H9 (cell line): ENCODE measurements around the gene SMU1. TPM values are rescaled to one million over a fixed set of nuclear protein-coding genes. Genes with fewer than 3 reads are reported as not detected.

ENCODE experiments used
- DNase-seq: peaks from one replicate; pipeline ENCODE4 v3.0.0-alpha.2; 2017
- H2AFZ ChIP-seq: one replicate; pipeline ENCODE4 v1.6.1; 2013; ENCODE audit warnings: mild to moderate bottlenecking, low read length, control low read depth, moderate library complexity
- H2AK5ac ChIP-seq: 2 replicates; pipeline ENCODE4 v1.6.1; 2013; ENCODE audit warnings: low read length, control low read depth, mixed read lengths; ENCODE audit not compliant: insufficient read length
- H2BK120ac ChIP-seq: one replicate; pipeline ENCODE4 v1.6.1; 2013; ENCODE audit warnings: low read depth, mild to moderate bottlenecking, low read length, control low read depth, inconsistent platforms; ENCODE audit not compliant: poor library complexity, severe bottlenecking
- H2BK12ac ChIP-seq: 2 replicates; pipeline ENCODE4 v1.6.1; 2013; ENCODE audit warnings: low read length, control low read depth, mixed read lengths, low read depth; ENCODE audit not compliant: insufficient read length
- H2BK15ac ChIP-seq: 2 replicates; pipeline ENCODE4 v1.6.1; 2013; ENCODE audit warnings: low read depth, low read length, control low read depth
- H2BK20ac ChIP-seq: one replicate; pipeline ENCODE4 v1.6.1; 2013; ENCODE audit warnings: low read depth, mild to moderate bottlenecking, low read length, control low read depth, inconsistent platforms; ENCODE audit not compliant: poor library complexity, severe bottlenecking
- H2BK5ac ChIP-seq: 2 replicates; pipeline ENCODE4 v1.6.1; 2013; ENCODE audit warnings: low read length, control low read depth, mixed read lengths; ENCODE audit not compliant: insufficient read length
- H3K14ac ChIP-seq: 2 replicates; pipeline ENCODE4 v1.6.1; 2013; ENCODE audit warnings: low read length, control low read depth; ENCODE audit not compliant: insufficient read depth
- H3K18ac ChIP-seq: 2 replicates; pipeline ENCODE4 v1.6.1; 2013; ENCODE audit warnings: low read depth, mild to moderate bottlenecking, mixed read lengths, low read length, control low read depth; ENCODE audit not compliant: insufficient read length
- H3K23ac ChIP-seq: 2 replicates; pipeline ENCODE4 v1.6.1; 2013; ENCODE audit warnings: low read length, control low read depth, mixed read lengths, low read depth; ENCODE audit not compliant: insufficient read length
- H3K23me2 ChIP-seq: 2 replicates; pipeline ENCODE4 v1.6.1; 2013; ENCODE audit warnings: low read depth, mild to moderate bottlenecking, mixed read lengths, low read length, control low read depth; ENCODE audit not compliant: insufficient read length, poor library complexity, severe bottlenecking
- H3K27ac ChIP-seq: 2 replicates; pipeline ENCODE4 v1.5.1; 2013; ENCODE audit warnings: low read length, control low read depth, mixed read lengths, low read depth; ENCODE audit not compliant: insufficient read length
- H3K27me3 ChIP-seq: 2 replicates; pipeline ENCODE4 v1.6.1; 2013; ENCODE audit warnings: low read length, control low read depth, inconsistent platforms; ENCODE audit not compliant: insufficient read depth
- H3K4ac ChIP-seq: 2 replicates; pipeline ENCODE4 v1.6.1; 2013; ENCODE audit warnings: low read depth, mild to moderate bottlenecking, control low read depth, inconsistent platforms, low read length, moderate library complexity
- H3K4me1 ChIP-seq: 2 replicates; pipeline ENCODE4 v1.6.1; 2013; ENCODE audit warnings: low read length, control low read depth, inconsistent platforms; ENCODE audit not compliant: insufficient read depth
- H3K4me2 ChIP-seq: 2 replicates; pipeline ENCODE4 v1.6.1; 2013; ENCODE audit warnings: low read length, control low read depth, mixed read lengths; ENCODE audit not compliant: insufficient read length, insufficient read depth
- H3K56ac ChIP-seq: 2 replicates; pipeline ENCODE4 v1.6.1; 2013; ENCODE audit warnings: low read depth, mild to moderate bottlenecking, mixed read lengths, low read length, control low read depth; ENCODE audit not compliant: insufficient read length
- H3K79me1 ChIP-seq: 2 replicates; pipeline ENCODE4 v1.6.1; 2013; ENCODE audit warnings: low read depth, mild to moderate bottlenecking, moderate library complexity, low read length, control low read depth, inconsistent platforms; ENCODE audit not compliant: insufficient read depth, poor library complexity, severe bottlenecking
- H3K79me2 ChIP-seq: 2 replicates; pipeline ENCODE4 v1.6.1; 2013; ENCODE audit warnings: low read length, control low read depth, inconsistent platforms; ENCODE audit not compliant: insufficient read depth
- H3K9ac ChIP-seq: 2 replicates; pipeline ENCODE4 v1.6.1; 2013; ENCODE audit warnings: low read length, control low read depth, mixed read lengths; ENCODE audit not compliant: insufficient read length; ENCODE audit errors: extremely low read depth
- H3K9me3 ChIP-seq: one replicate; pipeline ENCODE4 v1.6.1; 2013; ENCODE audit warnings: low read depth, low read length, inconsistent platforms; ENCODE audit not compliant: control insufficient read depth
- H3T11ph ChIP-seq: one replicate; pipeline ENCODE4 v1.6.1; 2013; ENCODE audit warnings: mild to moderate bottlenecking, low read length, control low read depth, inconsistent platforms
- H4K20me1 ChIP-seq: one replicate; pipeline ENCODE4 v1.6.1; 2013; ENCODE audit not compliant: control insufficient read depth, insufficient read length, insufficient read depth
- H4K5ac ChIP-seq: 2 replicates; pipeline ENCODE4 v1.6.1; 2013; ENCODE audit warnings: low read depth, mild to moderate bottlenecking, mixed read lengths, low read length, control low read depth; ENCODE audit not compliant: insufficient read length
- H4K8ac ChIP-seq: replicated peaks from 2 replicates; pipeline ENCODE4 v1.6.1; 2013; ENCODE audit warnings: low read length, control low read depth, mixed read lengths, low read depth; ENCODE audit not compliant: insufficient read length
- H4K91ac ChIP-seq: 2 replicates; pipeline ENCODE4 v1.6.1; 2013; ENCODE audit warnings: low read depth, mild to moderate bottlenecking, moderate library complexity, mixed read lengths, low read length, control low read depth; ENCODE audit not compliant: insufficient read length
- H3K27ac Mint-ChIP-seq, 3 experiments: 2 replicates in 2 of 3; 3 replicates in 1 of 3; pipeline ENCODE4 v1.8.0; 2020 to 2021; ENCODE audit warnings: mixed read lengths in 3 of 3, mild to moderate bottlenecking in 1 of 3, moderate library complexity in 1 of 3
- H3K27me3 Mint-ChIP-seq: 2 replicates; pipeline ENCODE4 v1.8.0; 2021; ENCODE audit warnings: low read depth, mild to moderate bottlenecking, moderate library complexity, mixed read lengths
- H3K36me3 Mint-ChIP-seq, 3 experiments: 2 replicates in 2 of 3; 3 replicates in 1 of 3; pipeline ENCODE4 v1.8.0; 2020 to 2021; ENCODE audit warnings: low read depth in 3 of 3, mixed read lengths in 3 of 3; ENCODE audit not compliant: insufficient read depth in 1 of 3
- H3K4me1 Mint-ChIP-seq, 2 experiments: 2 replicates each; pipeline ENCODE4 v1.8.0; 2020; ENCODE audit warnings: mixed read lengths in 2 of 2
- H3K4me3 Mint-ChIP-seq, 2 experiments: 2 replicates in 1 of 2; 3 replicates in 1 of 2; pipeline ENCODE4 v1.8.0; 2020 to 2021; ENCODE audit warnings: mild to moderate bottlenecking in 2 of 2, mixed read lengths in 2 of 2, moderate library complexity in 1 of 2
- H3K9me3 Mint-ChIP-seq, 2 experiments: 2 replicates in 1 of 2; 3 replicates in 1 of 2; pipeline ENCODE4 v1.8.0; 2020; ENCODE audit warnings: mild to moderate bottlenecking in 2 of 2, mixed read lengths in 2 of 2, moderate library complexity in 1 of 2
- WGBS: extraction: QIAGEN DNeasy Blood & Tissue Kit; methylation state at CpG from one replicate; pipeline ENCODE4 v1.1.7; 2013; ENCODE audit warnings: missing lambda C conversion rate, low lambda C conversion rate, mixed read lengths; ENCODE audit not compliant: insufficient read length; ENCODE audit errors: extremely low coverage; 5-methylcytosine and 5-hydroxymethylcytosine counted together
- total RNA-seq: library from RNA; stranded (reverse); gene quantifications from 2 replicates; pipeline ENCODE4 v1.2.1, GENCODE V29; 2021
- TF ChIP-seq, protein P1 (sequence below): fragments of 200-600 bp; sonication (generic); conservative IDR thresholded peaks from 3 replicates; pipeline ENCODE4 v1.8.0; 2021; ENCODE audit warnings: antibody characterized with exemption, mild to moderate bottlenecking

Gene SMU1
- total RNA-seq, 1 experiment from 2014 or later, result 26.9 TPM

DNA sequence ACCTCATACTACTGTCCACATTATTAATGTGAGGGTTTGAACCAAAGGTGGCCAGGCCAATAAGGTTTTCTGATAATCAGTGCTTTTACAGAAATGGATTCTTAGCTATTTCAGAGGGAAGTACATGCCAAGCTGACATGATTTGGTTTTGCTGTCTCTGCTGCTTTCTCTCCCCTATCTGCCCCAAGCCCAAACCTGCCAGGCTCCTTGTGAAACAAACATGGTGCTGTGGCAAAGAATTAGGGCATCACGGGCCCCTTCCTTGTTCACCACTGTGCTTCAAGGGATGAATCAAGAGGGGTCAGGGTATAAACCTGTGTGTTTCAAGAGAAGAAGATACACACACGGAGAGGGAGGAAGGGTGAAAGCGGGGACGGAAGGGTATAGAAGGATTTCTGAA is 41.3 kb upstream of the SMU1 start:
- Mint-ChIP-seq H3K36me3 (no peaks in the 10 kb centered on the region; a peak in 2 of 7 replicates), H3K27ac (peak overlapping the region in 1 of 3 experiments; percentile 20; a peak in 1 of 7 replicates), H3K4me3 (no peak overlapping the region), H3K27me3 (no peaks in the 10 kb centered on the region), H3K9me3 (no peaks in the 10 kb centered on the region), H3K4me1 (peaks cover 3 to 5% of the 10 kb centered on the region in 2 experiments; a peak in 2 of 4 replicates)
- no peak overlapping the region for H3K27ac ChIP-seq
- no peaks in the 10 kb centered on the region for H3K4me1 ChIP-seq
- no peak for DNase-seq
- no peaks in the 10 kb centered on the region for H3K79me2 ChIP-seq
- H2BK5ac ChIP-seq, result no peak overlapping the region
- H3K18ac ChIP-seq, result no peak overlapping the region
- H3K4ac ChIP-seq, result no peak overlapping the region
- no peak overlapping the region for H3K14ac ChIP-seq
- H3K4me2 ChIP-seq, result no peak overlapping the region
- no peak overlapping the region for H2BK120ac ChIP-seq
- H4K91ac ChIP-seq, result no peak overlapping the region
- H3K9ac ChIP-seq, result no peak overlapping the region
- H3K9me3 ChIP-seq, result no peaks in the 10 kb centered on the region
- no peak overlapping the region for H3T11ph ChIP-seq
- H2BK12ac ChIP-seq, result no peak overlapping the region
- no peak overlapping the region for H4K5ac ChIP-seq
- no peaks in the 10 kb centered on the region for H4K20me1 ChIP-seq
- H4K8ac ChIP-seq, result no peak overlapping the region
- H3K27me3 ChIP-seq, result no peaks in the 10 kb centered on the region
- no peak overlapping the region for H2AK5ac ChIP-seq
- no peak overlapping the region for H3K56ac ChIP-seq
- no peak overlapping the region for H3K23ac ChIP-seq
- no peak overlapping the region for H2AFZ ChIP-seq
- no peaks in the 10 kb centered on the region for H3K79me1 ChIP-seq
- H2BK15ac ChIP-seq, result no peak overlapping the region
- H2BK20ac ChIP-seq, result no peak overlapping the region
- TF ChIP-seq, protein P1, sequence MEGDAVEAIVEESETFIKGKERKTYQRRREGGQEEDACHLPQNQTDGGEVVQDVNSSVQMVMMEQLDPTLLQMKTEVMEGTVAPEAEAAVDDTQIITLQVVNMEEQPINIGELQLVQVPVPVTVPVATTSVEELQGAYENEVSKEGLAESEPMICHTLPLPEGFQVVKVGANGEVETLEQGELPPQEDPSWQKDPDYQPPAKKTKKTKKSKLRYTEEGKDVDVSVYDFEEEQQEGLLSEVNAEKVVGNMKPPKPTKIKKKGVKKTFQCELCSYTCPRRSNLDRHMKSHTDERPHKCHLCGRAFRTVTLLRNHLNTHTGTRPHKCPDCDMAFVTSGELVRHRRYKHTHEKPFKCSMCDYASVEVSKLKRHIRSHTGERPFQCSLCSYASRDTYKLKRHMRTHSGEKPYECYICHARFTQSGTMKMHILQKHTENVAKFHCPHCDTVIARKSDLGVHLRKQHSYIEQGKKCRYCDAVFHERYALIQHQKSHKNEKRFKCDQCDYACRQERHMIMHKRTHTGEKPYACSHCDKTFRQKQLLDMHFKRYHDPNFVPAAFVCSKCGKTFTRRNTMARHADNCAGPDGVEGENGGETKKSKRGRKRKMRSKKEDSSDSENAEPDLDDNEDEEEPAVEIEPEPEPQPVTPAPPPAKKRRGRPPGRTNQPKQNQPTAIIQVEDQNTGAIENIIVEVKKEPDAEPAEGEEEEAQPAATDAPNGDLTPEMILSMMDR, result no peak
- no peaks in the 10 kb centered on the region for H3K23me2 ChIP-seq
- no CpG with 5 or more reads among the region's 4 CpGs for WGBS
